HG03103 (cell line): ENCODE results near the gene MZB1.
"Not testable (repeated sequence)": the region's sequence is repeated elsewhere in the genome, so short reads cannot be mapped to it uniquely, and the experiment has no call there.

Experiments
- ATAC-seq: cut with Tn5 transposase; IDR thresholded peaks from one replicate; pipeline ENCODE4 v1.9.1; 2021; ENCODE audit warnings: low read depth; ENCODE audit not compliant: unreplicated experiment

Gene MZB1

GRCh38 chr5:139392678-139393496 is 3.2 kb upstream of the MZB1 start:
- peak; percentile 48 for ATAC-seq

GRCh38 chr5:139392324-139392677 is 2.6 kb upstream of the MZB1 start:
- peak; percentile 16 for ATAC-seq

GRCh38 chr5:139391570-139392323 is 2.0 kb upstream of the MZB1 start:
- no peak for ATAC-seq

GRCh38 chr5:139390639-139391569 is 1.2 kb upstream of the MZB1 start:
- ATAC-seq = no peak

GRCh38 chr5:139388198-139388821 is 1.4 kb downstream of the MZB1 start:
- ATAC-seq = no peak

- no peak for ATAC-seq
These were observed 2.0 kb downstream of the MZB1 start for GRCh38 chr5:139387611-139388197.

GRCh38 chr5:139386956-139387355 is 2.8 kb downstream of the MZB1 start:
- not testable (repeated sequence) for ATAC-seq

GRCh38 chr5:139386050-139386438 is 3.7 kb downstream of the MZB1 start:
- no peak for ATAC-seq

GRCh38 chr5:139385061-139386049 is 4.4 kb downstream of the MZB1 start:
- ATAC-seq = no peak

- ATAC-seq = no peak
These were observed 5.1 kb downstream of the MZB1 start for GRCh38 chr5:139384591-139385051.

GRCh38 chr5:139383993-139384590 is 5.6 kb downstream of the MZB1 start:
- no peak for ATAC-seq

GRCh38 chr5:139383275-139383992 is 6.3 kb downstream of the MZB1 start, which contains the start of gene SLC23A1:
Gene SLC23A1 (minus strand): TSS chr5:139383297. CDS start chr5:139383253, 44 bp downstream.
- no peak for ATAC-seq

- ATAC-seq = no peak
These were observed 6.9 kb downstream of the MZB1 start for GRCh38 chr5:139382807-139383206.

GRCh38 chr5:139381837-139382761 is 7.6 kb downstream of the MZB1 start:
- no peak for ATAC-seq

GRCh38 chr5:139379626-139380449 is 9.9 kb downstream of the MZB1 start:
- no peak for ATAC-seq

GRCh38 chr5:139378941-139379361 is 10.8 kb downstream of the MZB1 start:
- no peak for ATAC-seq
